NCI-H2196 treated with DMSO at 0.1 percent for 48 hours (cell line): Measurements from ENCODE around the gene ANKH.
"Not testable (repeated sequence)": the region's sequence is repeated elsewhere in the genome, so short reads cannot be mapped to it uniquely, and the experiment has no call there.

Experiments
- DNase-seq: peaks from one replicate; lab custom pipeline; 2025; ENCODE audit not compliant: unreplicated experiment; lab: John Stamatoyannopoulos, UW

The ANKH gene

GRCh38 chr5:14797385-14797784, 74.2 kb downstream of the ANKH start:
- DNase-seq, result not testable (repeated sequence)

- DNase-seq, result no peak
These were observed 76.9 kb downstream of the ANKH start for GRCh38 chr5:14794583-14795230.

- no peak for DNase-seq
These were observed 77.7 kb downstream of the ANKH start for GRCh38 chr5:14793851-14794250.

GRCh38 chr5:14790911-14791310, 80.7 kb downstream of the ANKH start:
- no peak for DNase-seq

- DNase-seq, result no peak
These were observed 81.4 kb downstream of the ANKH start for GRCh38 chr5:14790220-14790619.

- no peak for DNase-seq
These were observed 83.6 kb downstream of the ANKH start for GRCh38 chr5:14787801-14788579.

GRCh38 chr5:14783691-14784090, 87.9 kb downstream of the ANKH start:
- no peak for DNase-seq

- DNase-seq, result no peak
These were observed 89.0 kb downstream of the ANKH start for GRCh38 chr5:14782591-14782990.

- DNase-seq, result no peak
These were observed 90.5 kb downstream of the ANKH start for GRCh38 chr5:14781106-14781505.

- no peak for DNase-seq
These were observed 91.6 kb downstream of the ANKH start for GRCh38 chr5:14779975-14780374.

GRCh38 chr5:14778792-14779070, 92.8 kb downstream of the ANKH start:
- DNase-seq, result no peak

- DNase-seq, result no peak
These were observed 93.4 kb downstream of the ANKH start for GRCh38 chr5:14777932-14778791.

- DNase-seq, result no peak
These were observed 94.4 kb downstream of the ANKH start for GRCh38 chr5:14777187-14777586.

- DNase-seq, result no peak
These were observed 95.0 kb downstream of the ANKH start for GRCh38 chr5:14776602-14777001.

GRCh38 chr5:14775857-14776256, 95.7 kb downstream of the ANKH start:
- DNase-seq, result no peak

GRCh38 chr5:14773588-14773987, 98.0 kb downstream of the ANKH start:
- no peak for DNase-seq

- no peak for DNase-seq
These were observed 99.6 kb downstream of the ANKH start for GRCh38 chr5:14771972-14772371.

GRCh38 chr5:14771189-14771588, 100.4 kb downstream of the ANKH start:
- no peak for DNase-seq

GRCh38 chr5:14768508-14769365, 102.8 kb downstream of the ANKH start:
- no peak for DNase-seq

- no peak for DNase-seq
These were observed 103.7 kb downstream of the ANKH start for GRCh38 chr5:14767735-14768507.
